T-cell (primary cell): ENCODE measurements around the gene HELZ. TPM values are rescaled to one million over a fixed set of nuclear protein-coding genes. Genes with fewer than 3 reads are reported as not detected.
"Not testable (repeated sequence)": the region's sequence is repeated elsewhere in the genome, so short reads cannot be mapped to it uniquely, and the experiment has no call there.

Experiments used
- ATAC-seq, 4 experiments: fragments of 200-7000 bp in 3 of 4; fragments of 150-1000 bp in 1 of 4; cut with Tn5 transposase; replicated peaks in 1 of 4; 1 replicate in 3 of 4; 2 replicates in 1 of 4; pipeline ENCODE4 v1.10.0; 2021; ENCODE audit warnings: moderate library complexity in 3 of 4, mild to moderate bottlenecking in 2 of 4, moderate number of reproducible peaks in 1 of 4
- CTCF ChIA-PET, 2 donors: fragments of 300-600 bp; sonication (Branson Sonifier 250); formaldehyde crosslinking; loops; one replicate each; lab custom pipeline; 2022; ENCODE audit warnings: antibody characterized with exemption in 2 of 2; lab: Charles Lee
- POLR2A ChIA-PET, 2 donors: fragments of 300-600 bp; sonication (Branson Sonifier 250); formaldehyde crosslinking; loops; one replicate each; lab custom pipeline; 2022; ENCODE audit warnings: antibody characterized with exemption in 2 of 2; lab: Charles Lee
- DNase-seq, 35 experiments: peaks; one replicate each; pipeline versions ENCODE4 v3.0.0 to v3.0.0-alpha.2; 2013 to 2023
- H3K27ac ChIP-seq: one replicate; pipeline ENCODE4 v1.5.1; 2013; ENCODE audit warnings: low read length
- H3K27me3 ChIP-seq, 2 experiments: replicated peaks in 1 of 2; 1 replicate in 1 of 2; 2 replicates in 1 of 2; pipeline versions ENCODE4 v1.6.1 to v1.7.0; 2013; ENCODE audit warnings: low read length in 1 of 2, mixed read lengths in 1 of 2; ENCODE audit not compliant: control insufficient read depth in 2 of 2, insufficient read depth in 2 of 2; ENCODE audit errors: extremely low read depth in 1 of 2
- H3K36me3 ChIP-seq, 2 donors: 1 replicate in 1 of 2; 2 replicates in 1 of 2; pipeline versions ENCODE4 v1.6.1 to v1.7.0; 2013; ENCODE audit warnings: low read length in 1 of 2; ENCODE audit not compliant: control insufficient read depth in 2 of 2, insufficient read depth in 1 of 2; ENCODE audit errors: extremely low read depth in 1 of 2
- H3K4me1 ChIP-seq, 2 experiments: 1 replicate in 1 of 2; 2 replicates in 1 of 2; pipeline versions ENCODE4 v1.6.1 to v1.7.0; 2013; ENCODE audit warnings: low read length in 2 of 2, mixed read lengths in 1 of 2; ENCODE audit not compliant: insufficient read depth in 2 of 2, control insufficient read depth in 1 of 2; ENCODE audit errors: extremely low read depth in 1 of 2
- H3K4me3 ChIP-seq, 2 donors: 1 replicate in 1 of 2; 2 replicates in 1 of 2; pipeline versions ENCODE4 v1.5.1 to v1.7.0; 2013; ENCODE audit warnings: mild to moderate bottlenecking in 2 of 2, low read length in 1 of 2, moderate library complexity in 1 of 2; ENCODE audit not compliant: control insufficient read depth in 1 of 2; ENCODE audit errors: extremely low read depth in 1 of 2
- H3K9me3 ChIP-seq: 2 replicates; pipeline ENCODE4 v1.7.0; 2013
- H3K27ac Mint-ChIP-seq, 2 donors: one replicate each; pipeline ENCODE4 v1.8.0; 2020 to 2021; ENCODE audit warnings: mild to moderate bottlenecking in 2 of 2, mixed read lengths in 2 of 2
- H3K27me3 Mint-ChIP-seq, 2 donors: one replicate each; pipeline ENCODE4 v1.8.0; 2021 to 2022; ENCODE audit warnings: mixed read lengths in 2 of 2
- H3K36me3 Mint-ChIP-seq: one replicate; pipeline ENCODE4 v1.8.0; 2021; ENCODE audit warnings: mixed read lengths
- H3K4me1 Mint-ChIP-seq, 3 donors: one replicate each; pipeline ENCODE4 v1.8.0; 2020 to 2022; ENCODE audit warnings: mixed read lengths in 3 of 3, mild to moderate bottlenecking in 1 of 3
- H3K4me3 Mint-ChIP-seq, 3 donors: one replicate each; pipeline ENCODE4 v1.8.0; 2020 to 2022; ENCODE audit warnings: mild to moderate bottlenecking in 3 of 3, mixed read lengths in 3 of 3, moderate library complexity in 3 of 3
- H3K9me3 Mint-ChIP-seq, 3 donors: one replicate each; pipeline ENCODE4 v1.8.0; 2020 to 2022; ENCODE audit warnings: mixed read lengths in 3 of 3
- WGBS: methylation state at CpG from one replicate; pipeline ENCODE4 v1.1.5; 2013; ENCODE audit warnings: missing lambda C conversion rate; ENCODE audit not compliant: insufficient coverage; 5-methylcytosine and 5-hydroxymethylcytosine counted together
- total RNA-seq, 35 experiments: library from RNA in 6 of 35; stranded (reverse) in 6 of 35; fragments of 120-200 nt in 1 of 35; gene quantifications; one replicate each; pipeline versions ENCODE4 v1.2.1 to v1.2.4 and lab custom pipeline; 2013 to 2026

The HELZ gene
- total RNA-seq, 5 donors from 2014 or later (not counting 1 experiment from before 2014, with no cell fraction given): 76.0 to 115 (median 91.6) TPM

- Mint-ChIP-seq H3K36me3 (peaks cover 41% of the 10 kb centered on the region), H3K4me1 (peaks cover 53 to 63% (median 53%) of the 10 kb centered on the region in 3 donors)
- H3K9me3 Mint-ChIP-seq, DNase-seq, H3K27ac ChIP-seq, H3K4me3 Mint-ChIP-seq, H3K4me3 ChIP-seq, H3K27me3 ChIP-seq, CTCF ChIA-PET, H3K4me1 ChIP-seq, H3K27me3 Mint-ChIP-seq, H3K9me3 ChIP-seq, H3K36me3 ChIP-seq, ATAC-seq, H3K27ac Mint-ChIP-seq: not testable (repeated sequence)
- POLR2A ChIA-PET: interaction anchor here in 1 of 2 donors (0.6 kb wide), 1 partner anchor 18 kb away, joined by 3 read pairs; no protein-coding TSS in a partner anchor
- 43% methylated on average over 1 of the region's 1 CpG for WGBS
Observed at GRCh38 chr17:67095291-67095690, 149.7 kb downstream of the HELZ start.

DNA sequence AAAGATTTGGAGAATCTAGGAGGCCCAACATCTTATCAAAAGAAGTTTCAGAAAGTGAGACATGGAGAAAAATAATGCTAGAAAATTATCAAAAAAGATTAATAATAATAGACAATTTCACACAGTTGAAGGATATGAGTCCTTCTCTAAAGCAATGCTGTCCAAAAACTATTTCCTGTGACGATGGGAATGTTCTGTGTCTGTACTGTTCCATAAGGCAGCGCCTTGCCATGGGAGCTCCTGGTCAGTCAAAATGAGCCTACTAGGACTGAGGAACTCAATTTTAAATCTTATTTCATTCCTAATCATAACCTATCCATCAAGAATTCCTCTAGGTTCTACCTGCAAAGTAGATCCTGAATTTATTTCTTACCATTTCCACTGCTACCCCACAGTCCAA, 151.6 kb downstream of the HELZ start:
- 100% methylated on average over 2 of the region's 2 CpGs for WGBS
- Histone ChIP-seq H3K9me3 (no peaks in the 10 kb centered on the region), H3K36me3 (peaks cover 0 to 10% of the 10 kb centered on the region in 2 donors), H3K4me1 (peaks cover 0 to 4% of the 10 kb centered on the region in 2 experiments), H3K4me3 (no peak overlapping the region), H3K27me3 (no peaks in the 10 kb centered on the region), H3K27ac (no peak overlapping the region)
- Mint-ChIP-seq H3K36me3 (peaks cover 44% of the 10 kb centered on the region), H3K4me3 (no peak overlapping the region), H3K27ac (peak overlapping the region in 1 of 2 donors; percentile 3), H3K27me3 (no peaks in the 10 kb centered on the region), H3K4me1 (peaks cover 48 to 62% (median 54%) of the 10 kb centered on the region in 3 donors), H3K9me3 (no peaks in the 10 kb centered on the region)
- no peak for DNase-seq
- no peak for ATAC-seq
- ChIA-PET POLR2A (no interaction called here), CTCF (no interaction called here)

DNA sequence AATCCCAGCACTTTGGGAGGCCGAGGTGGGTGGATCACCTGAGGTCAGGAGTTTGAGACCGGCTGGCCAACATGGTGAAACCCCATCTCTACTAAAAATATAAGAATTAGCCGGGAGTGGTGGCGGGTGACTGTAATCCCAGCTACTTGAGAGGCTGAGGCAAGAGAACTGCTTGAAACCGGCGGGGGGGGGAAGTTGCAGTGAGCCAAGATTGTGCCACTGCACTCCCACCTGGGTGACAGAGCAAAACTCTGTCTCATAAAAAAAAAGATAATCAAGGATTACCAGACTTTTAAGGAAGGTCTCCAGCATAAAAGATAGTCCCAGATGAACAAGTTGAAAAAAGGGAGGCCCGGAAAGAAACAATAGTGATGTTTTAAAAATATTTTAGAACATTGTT, 152.3 kb downstream of the HELZ start:
- H3K4me1 ChIP-seq, H3K27ac Mint-ChIP-seq, H3K27me3 ChIP-seq, H3K4me3 ChIP-seq, H3K4me3 Mint-ChIP-seq, H3K27me3 Mint-ChIP-seq, ATAC-seq, DNase-seq, H3K9me3 Mint-ChIP-seq, H3K9me3 ChIP-seq, H3K27ac ChIP-seq, CTCF ChIA-PET: not testable (repeated sequence)
- H3K36me3 ChIP-seq: peaks cover 0 to 12% of the 10 kb centered on the region in 2 donors
- POLR2A ChIA-PET: interaction anchor here in 1 of 2 donors (0.6 kb wide), 1 partner anchor 8 kb away, joined by 4 read pairs; no protein-coding TSS in a partner anchor
- Mint-ChIP-seq H3K4me1 (peaks cover 47 to 65% (median 50%) of the 10 kb centered on the region in 3 donors), H3K36me3 (peaks cover 45% of the 10 kb centered on the region)
- no CpG with 5 or more reads among the region's 7 CpGs for WGBS

DNA sequence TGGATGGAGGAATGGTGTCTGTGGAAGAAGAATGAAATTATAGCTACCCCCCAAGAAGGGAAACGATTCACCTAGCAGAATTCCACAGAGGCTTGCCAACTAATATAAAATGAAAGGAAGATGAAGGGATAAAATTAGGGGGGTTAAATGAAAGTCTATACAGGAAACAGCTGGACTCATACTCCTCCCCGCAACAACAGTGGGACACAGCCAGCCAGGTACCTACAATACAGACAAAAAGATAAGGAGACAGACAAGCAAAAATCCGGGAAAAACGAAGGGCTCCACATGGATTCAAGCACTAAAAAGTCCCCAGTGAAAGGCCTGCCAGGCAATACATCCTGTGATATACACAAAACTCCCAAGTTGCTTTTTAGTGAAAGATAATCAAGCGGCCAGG, 152.7 kb downstream of the HELZ start:
- Mint-ChIP-seq H3K27ac (no peak overlapping the region), H3K9me3 (no peaks in the 10 kb centered on the region), H3K36me3 (peaks cover 48% of the 10 kb centered on the region), H3K4me1 (peaks cover 47 to 65% (median 49%) of the 10 kb centered on the region in 3 donors), H3K27me3 (no peaks in the 10 kb centered on the region), H3K4me3 (no peak overlapping the region)
- Histone ChIP-seq H3K27ac (no peak overlapping the region), H3K4me3 (no peak overlapping the region), H3K36me3 (peaks cover 0 to 17% of the 10 kb centered on the region in 2 donors), H3K9me3 (no peaks in the 10 kb centered on the region), H3K4me1 (peaks cover 0 to 4% of the 10 kb centered on the region in 2 experiments), H3K27me3 (no peaks in the 10 kb centered on the region)
- WGBS: 100% methylated on average over 3 of the region's 5 CpGs
- ATAC-seq (no peak), DNase-seq (no peak)
- ChIA-PET POLR2A (interaction anchor here in 1 of 2 donors (0.6 kb wide), 1 partner anchor 8 kb away, joined by 4 read pairs; no protein-coding TSS in a partner anchor), CTCF (no interaction called here)

- peaks cover 0 to 32% of the 10 kb centered on the region in 2 donors for H3K36me3 ChIP-seq
Observed at GRCh38 chr17:67090341-67090740, 154.7 kb downstream of the HELZ start.

DNA sequence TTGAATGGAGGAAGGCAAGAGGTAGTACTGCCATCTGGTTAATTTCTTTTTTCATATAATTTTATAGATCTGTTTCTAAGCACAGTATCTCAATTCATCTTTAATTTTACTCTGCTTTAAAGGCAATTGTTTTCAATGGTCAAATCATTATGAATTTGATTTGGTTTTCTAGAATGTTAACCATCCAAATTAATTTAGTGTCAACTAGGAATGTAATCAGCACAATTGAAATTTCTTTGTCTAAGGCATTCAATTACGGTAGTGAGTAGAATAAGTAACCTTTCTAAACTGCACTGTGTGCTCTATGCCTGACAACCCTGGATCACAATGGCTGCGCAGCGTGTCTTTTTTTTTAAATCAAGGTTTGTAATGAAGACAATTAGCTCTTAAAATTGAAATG, 156.4 kb downstream of the HELZ start:
- DNase-seq (no peak), ATAC-seq (no peak)
- Mint-ChIP-seq H3K9me3 (no peaks in the 10 kb centered on the region), H3K27me3 (no peaks in the 10 kb centered on the region), H3K36me3 (peaks cover 38% of the 10 kb centered on the region), H3K4me3 (no peak overlapping the region), H3K27ac (no peak overlapping the region), H3K4me1 (peaks cover 30 to 50% (median 36%) of the 10 kb centered on the region in 3 donors)
- POLR2A ChIA-PET: no interaction called here
- Histone ChIP-seq H3K36me3 (peaks cover 0 to 35% of the 10 kb centered on the region in 2 donors), H3K9me3 (no peaks in the 10 kb centered on the region), H3K4me1 (no peaks in the 10 kb centered on the region), H3K27ac (no peak overlapping the region), H3K4me3 (no peak overlapping the region), H3K27me3 (no peaks in the 10 kb centered on the region)
- CTCF ChIA-PET: interaction anchor here in 1 of 2 donors (0.6 kb wide), 1 partner anchor 78 kb away, joined by 3 read pairs; no protein-coding TSS in a partner anchor
- 100% methylated on average over 1 of the region's 3 CpGs for WGBS

More at GRCh38 chr17:67090341-67090740, 154.7 kb downstream of the HELZ start:
- H3K27ac Mint-ChIP-seq: no peak overlapping the region
- H3K9me3 ChIP-seq: no peaks in the 10 kb centered on the region
- no peak overlapping the region for H3K4me3 Mint-ChIP-seq
- no peak overlapping the region for H3K27ac ChIP-seq
- H3K27me3 Mint-ChIP-seq: no peaks in the 10 kb centered on the region
- peaks cover 0 to 4% of the 10 kb centered on the region in 2 experiments for H3K4me1 ChIP-seq
- POLR2A ChIA-PET: interaction anchor here in 1 of 2 donors (0.8 to 1.0 kb wide), 2 partner anchors 8 to 10 kb away, joined by 3 to 4 read pairs; no protein-coding TSS in a partner anchor
- DNase-seq (no peak), ATAC-seq (no peak)
- H3K36me3 Mint-ChIP-seq: peaks cover 48% of the 10 kb centered on the region
- H3K27me3 ChIP-seq: no peaks in the 10 kb centered on the region
- no peaks in the 10 kb centered on the region for H3K9me3 Mint-ChIP-seq
- CTCF ChIA-PET: no interaction called here
- H3K4me3 ChIP-seq: no peak overlapping the region
- peaks cover 40 to 51% (median 41%) of the 10 kb centered on the region in 3 donors for H3K4me1 Mint-ChIP-seq
